Stimulated activated CD8-positive, alpha-beta memory T cell treated with anti-CD3 and anti-CD28 coated beads, Interleukin-4, amount 100 ng/mL, for 24 hours (primary cell): ENCODE results near the gene KRTAP5-10.
"Not testable (repeated sequence)": the region's sequence is repeated elsewhere in the genome, so short reads cannot be mapped to it uniquely, and the experiment has no call there.

ENCODE experiments used
- DNase-seq: peaks from one replicate; pipeline ENCODE4 v3.0.0-alpha.2; 2020; ENCODE audit warnings: low read depth

The KRTAP5-10 gene

DNA sequence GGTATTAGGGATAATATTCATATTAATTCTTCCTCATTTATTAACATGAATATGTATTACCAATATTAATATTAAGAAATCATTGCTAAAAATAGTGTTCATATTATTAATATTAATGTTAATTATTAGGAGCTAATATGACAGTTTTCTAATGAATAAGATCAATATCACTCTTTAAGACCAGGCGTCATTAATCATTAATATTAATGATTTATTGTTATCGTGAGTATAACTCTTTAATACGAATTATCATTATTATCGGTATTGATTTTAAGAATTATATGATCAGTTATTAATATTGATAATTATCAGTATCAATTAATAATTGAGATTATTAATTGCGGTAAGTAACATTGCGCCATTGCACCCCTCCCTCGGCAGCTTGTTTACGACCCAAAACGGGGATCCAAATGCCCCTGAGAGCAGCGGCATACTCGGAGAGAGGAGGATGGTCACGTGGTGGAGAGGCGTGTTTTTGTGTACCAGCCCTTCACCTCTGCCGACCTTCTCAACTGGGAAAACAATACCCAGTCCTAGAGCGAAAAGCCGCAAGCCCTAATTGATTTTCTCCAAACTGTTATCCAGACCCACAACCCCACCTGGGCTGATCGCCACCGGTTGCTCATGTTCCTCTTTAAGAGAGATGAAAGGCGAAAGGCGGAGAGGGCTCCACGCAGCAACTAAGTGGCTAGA lies 46.0 kb downstream of the KRTAP5-10 start:
- not testable (repeated sequence) for DNase-seq

DNA sequence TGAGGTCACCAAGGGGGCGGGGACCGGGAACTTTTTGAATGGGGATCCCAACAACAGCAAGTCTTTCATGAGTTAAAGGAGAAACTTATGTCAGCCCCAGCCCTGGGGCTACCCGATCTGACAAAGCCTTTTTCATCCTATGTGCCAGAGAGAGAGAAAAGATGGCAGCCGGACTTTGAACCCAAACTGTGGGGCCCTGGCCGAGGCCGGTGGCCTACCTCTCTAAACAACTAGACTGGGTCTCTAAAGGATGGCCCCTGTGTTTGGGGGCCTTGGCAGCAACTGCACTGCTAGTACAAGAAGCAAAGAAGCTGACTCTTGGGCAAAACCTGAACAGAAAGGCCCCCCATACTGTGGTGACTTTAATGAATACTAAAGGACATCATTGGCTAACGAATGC lies 48.6 kb downstream of the KRTAP5-10 start:
- not testable (repeated sequence) for DNase-seq

DNA sequence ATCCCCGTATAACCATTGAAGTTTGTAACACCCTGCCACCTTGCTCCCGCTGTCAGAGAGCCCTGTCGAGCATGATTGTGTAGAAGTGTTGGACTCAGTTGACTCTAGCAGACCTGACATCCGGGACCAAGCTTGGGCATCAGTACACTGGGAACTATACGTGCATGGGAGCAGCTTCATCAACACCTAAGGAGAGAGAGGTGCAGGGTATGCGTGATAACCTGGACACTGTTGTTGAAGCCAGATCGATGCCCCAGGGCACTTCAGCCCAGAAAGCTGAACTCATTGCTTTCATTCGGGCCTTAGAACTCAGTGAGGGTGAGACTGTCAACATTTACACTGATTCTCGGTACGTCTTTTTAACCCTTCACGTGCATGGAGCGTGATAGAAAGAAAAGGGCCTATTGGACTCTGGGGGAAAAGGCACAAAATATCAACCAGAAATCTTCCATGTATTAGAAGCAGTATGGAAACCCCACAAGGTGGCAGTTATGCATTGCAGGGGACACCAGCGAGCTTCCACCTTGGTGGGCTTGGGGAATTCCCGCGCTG lies 49.1 kb downstream of the KRTAP5-10 start:
- DNase-seq, result not testable (repeated sequence)

DNA sequence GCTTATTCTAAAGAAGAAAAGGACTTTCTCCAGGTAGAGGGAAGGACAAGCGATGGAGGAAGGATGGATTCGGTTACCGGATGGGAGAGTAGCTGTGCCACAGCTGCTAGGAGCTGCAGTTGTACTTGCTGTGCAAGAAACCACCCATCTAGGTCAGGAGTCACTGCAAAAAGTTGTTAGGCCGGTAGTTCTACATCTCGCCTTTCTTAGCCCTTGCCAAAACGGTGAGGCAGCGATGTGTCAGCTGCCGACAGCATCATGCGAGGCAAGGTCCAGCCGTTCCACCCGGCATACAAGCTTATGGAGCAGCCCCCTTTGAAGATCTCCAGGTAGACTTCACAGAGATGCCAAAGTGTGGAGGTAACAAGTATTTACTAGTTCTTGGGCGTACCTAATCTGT lies 49.6 kb downstream of the KRTAP5-10 start:
- DNase-seq, result not testable (repeated sequence)
